Renal pelvis (tissue), 4 donors: ENCODE measurements around the gene SLC26A3. TPM values are rescaled to one million over a fixed set of nuclear protein-coding genes. Genes with fewer than 3 reads are reported as not detected.
A peak's percentile ranks its signal among the peaks of the same experiment; 100 is the strongest.

Experiments
- DNase-seq: peaks from one replicate; pipeline ENCODE4 v3.0.0-alpha.2; 2013
- polyA plus RNA-seq, 3 donors: library from polyadenylated mRNA; unstranded; fragments of 120-200 nt; gene quantifications; one replicate each; pipeline ENCODE4 v1.2.1, GENCODE V29; 2013; ENCODE audit not compliant: insufficient read length in 3 of 3

The SLC26A3 gene
- polyA plus RNA-seq, 3 donors, result 0.10 to 0.13 TPM; not detected in 1

DNA sequence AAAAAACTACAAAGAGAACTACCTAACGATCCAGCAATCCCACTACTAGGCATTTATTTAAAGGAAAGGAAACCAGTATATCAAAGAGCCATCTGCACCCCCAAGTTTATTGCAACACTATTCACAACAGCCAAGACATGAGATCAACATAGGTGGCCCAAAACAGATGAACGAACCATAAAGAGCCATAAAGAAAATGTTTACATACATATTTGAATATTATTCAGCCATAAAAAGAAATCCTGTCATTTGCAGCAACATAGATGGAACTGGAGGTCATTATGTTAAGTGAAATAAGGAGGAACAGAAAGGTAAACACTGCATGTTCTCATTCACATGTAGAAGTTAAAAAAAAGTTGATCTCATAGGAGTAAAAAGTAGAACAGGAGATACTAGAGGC lies 15.6 kb upstream of the SLC26A3 start:
- no peak for DNase-seq

GRCh38 chr7:107816011-107816566 lies 13.1 kb upstream of the SLC26A3 start:
- DNase-seq, result no peak

DNA sequence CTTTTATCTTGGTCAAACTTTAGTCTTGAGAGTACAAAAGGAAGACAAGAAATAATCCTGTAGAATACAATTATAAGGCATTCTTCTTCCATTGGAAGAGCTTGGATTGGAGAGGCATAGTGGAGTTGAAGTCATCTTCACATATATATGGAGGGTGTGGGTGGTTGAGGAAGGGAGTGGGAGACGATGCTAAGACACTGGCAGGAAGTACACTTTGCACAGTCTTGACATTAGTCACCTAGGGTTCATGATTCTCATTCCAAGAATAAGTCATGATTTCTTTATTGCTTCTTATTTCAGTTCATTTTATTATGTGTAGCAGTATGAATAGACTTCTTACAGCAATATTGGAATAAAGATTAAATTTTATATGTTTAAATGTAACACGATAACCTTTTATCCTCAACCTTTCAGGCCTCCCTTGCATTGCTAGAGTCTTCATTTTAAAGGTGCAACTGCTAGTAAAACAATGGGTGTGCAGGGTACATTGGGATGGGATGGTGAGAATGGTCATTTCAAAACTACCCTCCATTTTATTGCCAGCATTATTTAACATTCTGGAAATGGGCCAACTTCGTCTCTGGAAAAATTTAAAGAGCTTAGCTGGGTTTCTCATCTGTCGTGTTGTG lies 12.3 kb upstream of the SLC26A3 start:
- no peak for DNase-seq

- no peak for DNase-seq
Observed at GRCh38 chr7:107813524-107813923, 10.5 kb upstream of the SLC26A3 start.

- no peak for DNase-seq
Observed at GRCh38 chr7:107811934-107812333, 8.9 kb upstream of the SLC26A3 start.

- DNase-seq, result no peak
Observed at GRCh38 chr7:107810626-107811025, 7.6 kb upstream of the SLC26A3 start.

- DNase-seq, result no peak
Observed at GRCh38 chr7:107809179-107809578, 6.2 kb upstream of the SLC26A3 start.

GRCh38 chr7:107799647-107800264 lies 3.3 kb downstream of the SLC26A3 start:
- peak; percentile 5 for DNase-seq

- DNase-seq, result no peak
Observed at GRCh38 chr7:107792364-107792763, 10.7 kb downstream of the SLC26A3 start.

DNA sequence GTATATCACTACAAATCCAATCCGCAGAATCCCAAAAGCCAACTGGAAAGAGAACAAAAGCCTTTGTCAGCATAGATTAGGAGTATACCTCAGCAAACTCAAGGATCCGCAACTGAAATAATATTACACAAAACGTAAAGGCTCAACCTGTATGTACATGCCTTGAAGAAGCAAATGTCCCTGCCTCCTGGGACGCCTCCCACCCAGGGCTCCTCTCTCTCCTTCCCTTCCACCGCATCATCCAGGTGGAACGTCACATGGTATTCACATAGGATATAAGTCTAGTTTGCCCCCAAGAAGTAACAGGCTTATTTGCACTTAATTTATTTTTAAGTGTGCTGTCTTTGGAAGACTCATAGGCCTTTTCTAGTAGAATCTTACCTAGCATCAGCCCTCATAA lies 13.4 kb downstream of the SLC26A3 start:
- DNase-seq, result no peak

DNA sequence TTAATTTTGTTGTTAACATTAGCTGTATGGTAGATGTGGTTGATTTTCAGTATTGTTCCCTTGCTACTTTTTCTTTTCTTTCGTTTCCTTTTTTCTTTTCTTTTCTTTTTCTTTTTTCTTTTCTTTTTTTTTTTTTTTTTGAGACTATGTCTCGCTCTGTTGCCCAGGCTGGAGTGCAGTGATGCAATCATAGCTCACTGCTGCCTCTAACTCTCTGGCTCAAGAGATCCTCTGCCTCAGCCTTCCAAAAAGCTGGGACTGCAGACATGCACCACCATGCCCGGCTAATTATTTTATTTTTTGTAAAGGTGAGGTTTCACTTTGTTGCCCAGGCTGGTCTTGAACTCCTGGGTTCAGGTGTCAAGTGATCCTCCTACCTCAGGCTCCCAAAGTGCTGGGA lies 14.4 kb downstream of the SLC26A3 start:
- no peak for DNase-seq

DNA sequence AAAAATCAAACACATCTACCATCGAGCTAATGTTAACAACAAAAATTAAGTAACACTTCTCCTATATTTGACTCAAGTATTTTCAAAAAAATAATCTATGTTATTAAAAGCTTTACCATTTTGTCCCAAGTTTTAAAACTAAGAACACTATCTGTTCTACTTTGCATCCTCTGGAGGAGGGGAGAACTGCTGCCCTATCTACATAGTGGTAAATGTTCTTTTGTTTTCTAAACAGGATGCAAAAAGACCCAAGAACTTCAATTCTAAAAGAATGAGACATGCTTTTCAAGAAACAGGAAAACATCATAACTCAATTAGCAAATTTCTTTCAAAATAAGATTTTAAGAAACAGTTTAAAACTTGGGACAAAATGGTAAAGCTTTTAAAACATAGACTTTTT lies 14.8 kb downstream of the SLC26A3 start:
- no peak for DNase-seq

DNA sequence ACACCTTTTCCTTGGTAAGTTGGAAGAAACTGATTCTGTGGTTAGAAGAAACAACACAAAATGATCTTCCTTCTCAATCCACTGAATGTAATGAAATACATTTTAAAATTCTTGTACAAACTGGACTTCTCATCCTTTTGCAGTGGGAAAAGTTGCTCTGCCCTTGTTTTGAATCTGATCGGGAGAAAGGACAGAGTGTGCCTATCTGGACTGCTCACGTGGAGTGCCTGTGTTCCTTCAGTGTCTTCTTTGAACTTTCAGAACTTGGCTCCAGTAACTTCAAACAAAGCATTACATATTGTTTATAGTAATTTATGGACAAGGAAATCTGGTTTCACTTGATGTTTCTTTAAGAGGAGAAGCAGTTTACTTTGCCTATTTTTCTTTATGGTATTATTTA lies 17.1 kb downstream of the SLC26A3 start:
- no peak for DNase-seq

DNA sequence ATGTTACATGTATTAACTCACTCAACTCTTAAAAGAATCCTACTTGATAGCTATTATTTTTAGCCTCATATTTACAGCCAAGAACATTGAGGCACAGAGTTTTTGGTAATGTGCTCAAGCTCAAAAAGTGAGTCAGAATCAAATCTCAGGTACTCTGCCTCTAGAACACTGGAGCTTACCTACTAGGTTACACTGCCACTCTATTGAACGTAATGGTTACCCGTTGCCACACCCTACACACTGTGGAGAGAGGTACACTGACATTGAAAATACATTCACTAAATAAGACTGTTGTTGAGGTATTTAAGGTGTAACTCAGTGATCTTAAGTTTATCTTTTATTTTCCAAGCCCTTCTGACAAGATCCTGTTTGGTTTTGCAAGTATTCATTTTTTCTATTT lies 17.9 kb downstream of the SLC26A3 start:
- DNase-seq, result no peak

DNA sequence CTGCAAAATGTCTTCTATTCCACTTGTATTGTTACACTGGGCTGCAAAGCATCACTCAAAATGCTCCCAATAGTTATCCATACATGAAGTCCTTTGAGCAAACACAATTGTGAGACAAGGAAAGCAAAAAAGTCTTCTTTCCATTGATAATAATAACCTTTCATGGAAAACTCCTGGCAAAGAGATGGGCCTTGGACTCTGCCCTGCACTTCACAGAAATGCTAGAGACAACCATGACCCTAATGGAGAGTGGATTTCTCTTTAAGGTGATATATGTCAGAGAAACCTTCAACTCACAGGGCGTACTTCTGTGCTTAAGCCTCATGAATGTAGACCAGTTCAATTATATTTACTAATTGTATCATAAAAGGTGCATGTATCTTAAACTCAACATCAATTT lies 19.4 kb downstream of the SLC26A3 start:
- no peak for DNase-seq

DNA sequence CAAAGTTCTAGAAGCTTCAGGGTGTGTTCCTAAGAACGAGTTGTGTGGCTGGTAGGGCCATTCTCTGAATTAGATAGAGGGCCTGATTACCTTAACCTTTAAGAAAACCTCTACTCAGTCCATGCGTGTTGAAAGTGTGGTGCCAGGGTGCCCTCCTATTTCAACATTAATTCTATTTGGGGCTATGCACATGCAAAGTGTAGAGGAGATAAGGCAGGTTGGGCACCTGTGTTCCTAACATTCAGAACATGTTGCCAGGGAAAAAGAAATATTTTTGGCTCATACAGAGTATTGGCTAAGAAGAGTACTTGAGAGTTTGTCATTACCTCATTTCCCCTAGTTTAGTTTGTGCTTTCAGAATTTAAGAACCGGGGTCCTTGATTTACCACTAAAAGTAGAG lies 20.6 kb downstream of the SLC26A3 start:
- DNase-seq, result no peak

DNA sequence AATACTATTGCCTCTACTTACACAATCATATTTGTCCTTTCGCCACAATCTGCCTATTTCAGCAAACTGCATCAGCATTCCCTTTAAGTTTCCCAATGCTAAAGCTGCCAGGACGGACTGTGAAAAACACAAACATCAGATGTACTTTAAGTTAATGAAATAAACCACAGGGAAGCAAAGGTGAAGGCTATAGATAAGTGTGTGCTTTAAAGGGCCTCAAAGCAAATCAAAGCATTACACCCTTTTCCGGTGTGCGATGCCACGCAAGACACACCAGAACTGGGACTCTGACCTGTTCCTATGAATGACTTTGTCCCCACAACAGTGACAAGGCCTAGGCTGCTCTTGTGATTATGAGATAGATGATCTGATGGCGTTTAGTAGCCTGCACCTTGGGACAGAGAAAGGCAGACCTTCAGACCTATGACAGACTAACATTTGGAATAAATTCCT lies 23.4 kb downstream of the SLC26A3 start:
- DNase-seq, result no peak

- no peak for DNase-seq
Observed at GRCh38 chr7:107778283-107778682, 24.7 kb downstream of the SLC26A3 start.

GRCh38 chr7:107777702-107778101 lies 25.3 kb downstream of the SLC26A3 start:
- DNase-seq, result no peak

GRCh38 chr7:107773027-107773426 lies 30.0 kb downstream of the SLC26A3 start:
- DNase-seq, result no peak

- no peak for DNase-seq
Observed at GRCh38 chr7:107768263-107768662, 34.8 kb downstream of the SLC26A3 start.

GRCh38 chr7:107767391-107767790 lies 35.6 kb downstream of the SLC26A3 start:
- no peak for DNase-seq

- DNase-seq, result no peak
Observed at GRCh38 chr7:107758667-107759066, 44.4 kb downstream of the SLC26A3 start.

- no peak for DNase-seq
Observed at GRCh38 chr7:107754642-107755041, 48.4 kb downstream of the SLC26A3 start.
